ENCODE measurements around the gene TDO2.

DNA sequence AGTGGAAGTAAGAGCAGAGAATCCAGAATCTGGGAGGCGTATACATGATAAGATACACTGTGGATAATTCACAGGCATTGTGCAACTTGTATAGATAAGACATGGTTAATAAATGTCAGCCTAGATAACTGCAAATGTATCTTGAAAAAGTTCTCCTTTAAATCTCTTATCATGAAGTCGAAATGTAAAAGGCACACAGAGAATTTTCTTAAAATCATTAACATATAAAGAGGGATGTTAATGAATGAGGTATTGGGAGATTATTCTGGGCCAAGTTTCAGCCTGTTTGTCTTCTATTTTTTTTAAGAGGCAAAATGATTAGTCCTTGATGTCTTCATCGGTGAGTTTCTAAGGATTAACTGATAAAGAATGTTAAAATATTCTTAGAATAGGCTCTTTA is 835 bp downstream of the TDO2 start:
- TF ChIP-seq, protein P1, sequence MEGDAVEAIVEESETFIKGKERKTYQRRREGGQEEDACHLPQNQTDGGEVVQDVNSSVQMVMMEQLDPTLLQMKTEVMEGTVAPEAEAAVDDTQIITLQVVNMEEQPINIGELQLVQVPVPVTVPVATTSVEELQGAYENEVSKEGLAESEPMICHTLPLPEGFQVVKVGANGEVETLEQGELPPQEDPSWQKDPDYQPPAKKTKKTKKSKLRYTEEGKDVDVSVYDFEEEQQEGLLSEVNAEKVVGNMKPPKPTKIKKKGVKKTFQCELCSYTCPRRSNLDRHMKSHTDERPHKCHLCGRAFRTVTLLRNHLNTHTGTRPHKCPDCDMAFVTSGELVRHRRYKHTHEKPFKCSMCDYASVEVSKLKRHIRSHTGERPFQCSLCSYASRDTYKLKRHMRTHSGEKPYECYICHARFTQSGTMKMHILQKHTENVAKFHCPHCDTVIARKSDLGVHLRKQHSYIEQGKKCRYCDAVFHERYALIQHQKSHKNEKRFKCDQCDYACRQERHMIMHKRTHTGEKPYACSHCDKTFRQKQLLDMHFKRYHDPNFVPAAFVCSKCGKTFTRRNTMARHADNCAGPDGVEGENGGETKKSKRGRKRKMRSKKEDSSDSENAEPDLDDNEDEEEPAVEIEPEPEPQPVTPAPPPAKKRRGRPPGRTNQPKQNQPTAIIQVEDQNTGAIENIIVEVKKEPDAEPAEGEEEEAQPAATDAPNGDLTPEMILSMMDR (IDR thresholded peaks at IDR 0.05) = no peak
- no peak for TF ChIP-seq POLR2A (IDR thresholded peaks at IDR 0.05)
